Neutrophil (primary cell): ENCODE measurements around the gene MAGOH.

Experiments used
- H3K27ac ChIP-seq: fragments of 200-600 bp; sonication (generic); 2 replicates; pipeline ENCODE4 v1.5.1; 2016; ENCODE audit warnings: mild to moderate bottlenecking, moderate library complexity
- H3K27me3 ChIP-seq: fragments of 200-600 bp; sonication (generic); 2 replicates; pipeline ENCODE4 v1.6.0; 2016; ENCODE audit warnings: mild to moderate bottlenecking
- H3K36me3 ChIP-seq: fragments of 200-600 bp; sonication (generic); 2 replicates; pipeline ENCODE4 v1.5.1; 2017
- H3K4me1 ChIP-seq, 2 experiments: fragments of 200-600 bp in 1 of 2; sonication (generic) in 1 of 2; 1 replicate in 1 of 2; 2 replicates in 1 of 2; pipeline versions ENCODE4 v1.5.1 to v1.6.1; 2013 to 2016; ENCODE audit warnings: low read depth in 1 of 2, low read length in 1 of 2, mild to moderate bottlenecking in 1 of 2, moderate library complexity in 1 of 2; ENCODE audit not compliant: control insufficient read depth in 1 of 2, insufficient read depth in 1 of 2
- H3K4me3 ChIP-seq, 2 experiments: fragments of 200-600 bp in 1 of 2; sonication (generic) in 1 of 2; 1 replicate in 1 of 2; 2 replicates in 1 of 2; pipeline ENCODE4 v1.5.1; 2013 to 2016; ENCODE audit warnings: low read depth in 1 of 2, low read length in 1 of 2, mild to moderate bottlenecking in 1 of 2, moderate library complexity in 1 of 2
- H3K9me3 ChIP-seq: fragments of 200-600 bp; sonication (generic); 2 replicates; pipeline ENCODE4 v1.5.1; 2016
- TF ChIP-seq, protein P1 (sequence below): fragments of 200-600 bp; sonication (generic); IDR thresholded peaks from 2 replicates; pipeline ENCODE4 v1.5.1; 2016; ENCODE audit warnings: antibody characterized with exemption

The MAGOH gene

DNA sequence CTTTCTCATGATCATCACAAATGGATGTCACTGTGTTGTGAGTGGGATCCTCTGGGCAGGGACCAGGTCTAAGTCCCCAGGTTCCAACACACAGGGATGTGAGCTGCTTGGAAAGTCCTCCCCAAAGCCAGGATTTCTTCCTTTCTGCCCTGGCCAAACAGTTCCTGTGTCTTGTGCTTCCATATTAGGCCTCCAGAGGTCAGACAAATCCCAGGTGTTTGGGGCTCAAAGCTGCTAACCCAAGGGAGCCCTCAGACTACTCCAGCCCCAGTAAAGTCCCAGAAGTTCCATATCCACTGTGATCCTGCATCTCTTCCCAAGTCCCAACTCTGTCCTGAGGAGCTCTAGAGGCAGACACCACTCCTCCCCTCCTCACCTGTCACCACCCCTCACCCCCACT, 27.7 kb upstream of the MAGOH start:
- no peaks in the 10 kb centered on the region for H3K27me3 ChIP-seq
- no peak overlapping the region for H3K27ac ChIP-seq
- TF ChIP-seq, protein P1, sequence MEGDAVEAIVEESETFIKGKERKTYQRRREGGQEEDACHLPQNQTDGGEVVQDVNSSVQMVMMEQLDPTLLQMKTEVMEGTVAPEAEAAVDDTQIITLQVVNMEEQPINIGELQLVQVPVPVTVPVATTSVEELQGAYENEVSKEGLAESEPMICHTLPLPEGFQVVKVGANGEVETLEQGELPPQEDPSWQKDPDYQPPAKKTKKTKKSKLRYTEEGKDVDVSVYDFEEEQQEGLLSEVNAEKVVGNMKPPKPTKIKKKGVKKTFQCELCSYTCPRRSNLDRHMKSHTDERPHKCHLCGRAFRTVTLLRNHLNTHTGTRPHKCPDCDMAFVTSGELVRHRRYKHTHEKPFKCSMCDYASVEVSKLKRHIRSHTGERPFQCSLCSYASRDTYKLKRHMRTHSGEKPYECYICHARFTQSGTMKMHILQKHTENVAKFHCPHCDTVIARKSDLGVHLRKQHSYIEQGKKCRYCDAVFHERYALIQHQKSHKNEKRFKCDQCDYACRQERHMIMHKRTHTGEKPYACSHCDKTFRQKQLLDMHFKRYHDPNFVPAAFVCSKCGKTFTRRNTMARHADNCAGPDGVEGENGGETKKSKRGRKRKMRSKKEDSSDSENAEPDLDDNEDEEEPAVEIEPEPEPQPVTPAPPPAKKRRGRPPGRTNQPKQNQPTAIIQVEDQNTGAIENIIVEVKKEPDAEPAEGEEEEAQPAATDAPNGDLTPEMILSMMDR = no peak
- no peaks in the 10 kb centered on the region for H3K9me3 ChIP-seq
- no peaks in the 10 kb centered on the region for H3K36me3 ChIP-seq
- no peak overlapping the region for H3K4me3 ChIP-seq
- H3K4me1 ChIP-seq = no peaks in the 10 kb centered on the region

DNA sequence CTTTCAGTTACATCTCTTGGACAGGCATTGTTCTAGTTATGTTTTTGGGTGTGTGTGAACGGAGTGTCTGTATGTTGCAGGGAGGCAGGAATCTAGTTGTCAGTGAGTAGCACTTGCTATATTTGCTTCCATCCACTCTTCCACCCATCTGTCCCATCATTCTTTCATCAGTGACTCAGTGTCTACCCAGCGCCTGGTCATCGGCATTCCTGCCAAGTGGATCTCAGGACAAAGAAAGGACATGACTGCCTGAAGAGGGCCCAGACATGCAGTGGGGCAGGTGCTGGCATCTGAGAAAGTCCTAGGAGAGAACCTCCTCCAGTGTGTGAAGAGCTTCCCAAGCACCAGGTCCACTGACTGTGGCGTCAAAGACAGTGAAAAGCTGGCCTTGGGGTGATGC, 27.3 kb upstream of the MAGOH start:
- no peaks in the 10 kb centered on the region for H3K27me3 ChIP-seq
- no peaks in the 10 kb centered on the region for H3K9me3 ChIP-seq
- no peaks in the 10 kb centered on the region for H3K4me1 ChIP-seq
- no peaks in the 10 kb centered on the region for H3K36me3 ChIP-seq
- H3K27ac ChIP-seq = no peak overlapping the region
- TF ChIP-seq, protein P1 = no peak
- H3K4me3 ChIP-seq = no peak overlapping the region

DNA sequence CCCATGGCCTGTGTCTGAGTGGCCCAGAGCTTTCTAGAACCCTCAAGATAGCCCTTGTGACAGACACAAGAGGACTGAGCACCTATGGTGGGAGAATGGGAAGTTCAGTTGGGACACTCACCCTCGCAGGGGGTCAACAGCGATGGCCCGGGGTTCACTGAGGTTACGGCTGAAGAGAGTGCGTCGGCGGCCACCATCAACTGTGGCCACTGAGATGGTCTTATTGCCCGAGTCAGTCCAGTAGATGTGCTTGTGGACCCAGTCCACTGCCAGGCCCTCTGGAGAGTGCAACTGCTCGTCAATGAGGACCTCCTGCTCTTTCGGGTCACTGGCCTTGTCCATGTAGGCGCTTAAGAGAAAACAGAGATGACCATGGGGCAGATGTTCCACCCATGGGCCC, 25.7 kb upstream of the MAGOH start:
- Histone ChIP-seq H3K4me1 (no peaks in the 10 kb centered on the region), H3K4me3 (no peak overlapping the region), H3K27ac (no peak overlapping the region), H3K27me3 (no peaks in the 10 kb centered on the region), H3K36me3 (no peaks in the 10 kb centered on the region), H3K9me3 (no peaks in the 10 kb centered on the region)
- TF ChIP-seq, protein P1 = no peak

DNA sequence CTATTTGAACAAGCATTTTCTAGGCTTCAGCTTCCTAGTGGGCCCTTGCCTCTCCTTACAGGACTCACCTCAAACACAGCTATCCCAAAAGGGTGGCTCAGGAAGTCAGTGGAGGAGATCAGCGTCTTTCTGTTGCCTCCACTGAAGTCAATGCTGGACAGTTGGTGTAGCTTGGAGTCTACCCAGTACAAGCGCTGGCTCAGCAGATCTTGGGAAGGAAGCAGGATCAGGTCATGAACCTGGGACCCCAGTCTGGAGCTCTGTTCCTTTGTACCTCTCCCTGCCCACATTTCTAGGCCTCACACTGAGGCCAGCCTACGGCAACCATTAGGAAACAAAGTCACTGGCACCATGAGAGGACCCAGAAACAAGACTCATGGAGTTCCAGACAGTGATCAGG, 23.7 kb upstream of the MAGOH start:
- Histone ChIP-seq H3K27me3 (no peaks in the 10 kb centered on the region), H3K27ac (no peak overlapping the region), H3K4me3 (no peak overlapping the region), H3K9me3 (no peaks in the 10 kb centered on the region), H3K4me1 (no peaks in the 10 kb centered on the region), H3K36me3 (no peaks in the 10 kb centered on the region)
- TF ChIP-seq, protein P1 = no peak

DNA sequence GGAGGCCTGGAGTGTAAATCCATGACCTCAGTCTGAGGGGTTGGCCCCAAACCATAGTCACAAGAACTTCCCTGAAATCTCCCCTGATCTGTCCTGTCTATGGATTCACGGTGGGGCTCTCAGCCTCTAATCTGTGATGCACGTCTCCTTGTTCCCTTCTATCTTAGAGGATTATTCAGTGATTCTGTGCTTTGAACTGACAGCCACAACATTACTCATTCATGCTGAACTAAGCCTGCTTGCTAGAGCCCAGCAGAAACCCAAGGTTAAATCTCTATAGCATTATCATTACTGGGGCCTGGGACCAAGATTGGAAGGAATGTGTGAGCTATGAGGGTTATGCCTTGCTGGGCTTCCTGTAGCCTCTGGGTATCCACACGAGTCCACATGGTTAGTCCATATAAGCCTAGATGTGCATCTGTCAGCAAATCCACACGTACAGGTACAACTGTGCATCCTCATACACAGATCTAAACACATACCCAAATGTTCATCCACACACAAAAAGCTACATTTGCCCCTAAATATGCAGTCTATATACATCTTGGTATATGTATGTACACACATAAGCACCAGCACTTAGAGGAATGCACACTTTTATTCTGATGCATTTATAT, 22.4 kb upstream of the MAGOH start:
- Histone ChIP-seq H3K27me3 (no peaks in the 10 kb centered on the region), H3K4me3 (no peak overlapping the region), H3K36me3 (no peaks in the 10 kb centered on the region), H3K4me1 (no peaks in the 10 kb centered on the region), H3K9me3 (no peaks in the 10 kb centered on the region), H3K27ac (no peak overlapping the region)
- TF ChIP-seq, protein P1 = no peak

DNA sequence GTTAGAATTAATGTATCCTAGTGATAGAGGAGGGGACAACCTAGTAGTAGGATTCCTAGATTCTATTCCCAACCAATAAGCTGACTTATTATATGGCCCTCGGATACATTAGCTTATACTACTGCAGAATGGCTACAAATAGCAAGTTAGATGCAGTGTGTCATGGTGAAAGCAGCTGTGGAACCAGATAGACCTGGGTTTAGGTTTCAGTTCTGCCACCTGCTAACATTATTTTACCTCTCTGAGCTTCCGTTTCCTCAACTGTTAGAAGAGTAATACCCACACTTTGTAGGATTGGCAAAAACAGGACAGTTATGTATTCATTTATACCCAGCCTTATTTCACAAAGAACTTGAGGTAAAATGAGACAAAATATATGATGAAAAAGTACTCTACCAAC, 21.6 kb upstream of the MAGOH start:
- Histone ChIP-seq H3K4me1 (no peaks in the 10 kb centered on the region), H3K9me3 (no peaks in the 10 kb centered on the region), H3K27ac (no peak overlapping the region), H3K4me3 (no peak overlapping the region), H3K27me3 (no peaks in the 10 kb centered on the region), H3K36me3 (no peaks in the 10 kb centered on the region)
- TF ChIP-seq, protein P1 = no peak
